Activated CD4-positive, alpha-beta memory T cell treated with anti-CD3 and anti-CD28 coated beads for 36 hours (primary cell): ENCODE results near the gene GLI3. TPM values are rescaled to one million over a fixed set of nuclear protein-coding genes. Genes with fewer than 3 reads are reported as not detected.

Experiments
- CTCF ChIA-PET: fragments of 350-600 bp; sonication (Branson Sonifier 250); formaldehyde crosslinking; loops from one replicate; lab custom pipeline; 2021; ENCODE audit warnings: antibody characterized with exemption, inconsistent platforms; lab: Charles Lee
- POLR2A ChIA-PET: fragments of 350-600 bp; sonication (Branson Sonifier 250); formaldehyde crosslinking; loops from one replicate; lab custom pipeline; 2021; ENCODE audit warnings: antibody characterized with exemption; lab: Charles Lee
- DNase-seq: peaks from one replicate; pipeline ENCODE4 v3.0.0-alpha.2; 2020
- H3K27ac Mint-ChIP-seq: one replicate; pipeline ENCODE4 v1.8.0; 2021; ENCODE audit warnings: mixed read lengths
- H3K27me3 Mint-ChIP-seq: one replicate; pipeline ENCODE4 v1.8.0; 2021; ENCODE audit warnings: mixed read lengths
- H3K36me3 Mint-ChIP-seq: one replicate; pipeline ENCODE4 v1.8.0; 2021; ENCODE audit warnings: mixed read lengths
- H3K4me1 Mint-ChIP-seq: one replicate; pipeline ENCODE4 v1.8.0; 2021; ENCODE audit warnings: low read depth, mixed read lengths
- H3K4me3 Mint-ChIP-seq: one replicate; pipeline ENCODE4 v1.8.0; 2021; ENCODE audit warnings: mild to moderate bottlenecking, mixed read lengths
- H3K9me3 Mint-ChIP-seq: one replicate; pipeline ENCODE4 v1.8.0; 2021; ENCODE audit warnings: mixed read lengths
- intact Hi-C: fragments of 100-400 bp; cut with micrococcal nuclease; formaldehyde crosslinking; loops from one replicate; pipeline ENCODE4 v1.15.1; 2023
- total RNA-seq, 2 experiments: library from RNA; stranded (reverse); gene quantifications; one replicate each; pipeline ENCODE4 v1.2.3, GENCODE V29; 2021

GLI3 gene
- total RNA-seq, 2 experiments from 2014 or later, result 0.02 TPM; not detected in 1

- Mint-ChIP-seq H3K27me3 (peaks cover 11% of the 10 kb centered on the region), H3K36me3 (no peaks in the 10 kb centered on the region), H3K4me3 (no peak overlapping the region), H3K4me1 (no peaks in the 10 kb centered on the region), H3K9me3 (no peaks in the 10 kb centered on the region), H3K27ac (no peak overlapping the region)
- DNase-seq, result no peak
- intact Hi-C loops, result no loop called here
- ChIA-PET CTCF (no interaction called here), POLR2A (no interaction called here)
These were observed 215.4 kb downstream of the GLI3 start for GRCh38 chr7:42021631-42022030.

- H3K36me3 Mint-ChIP-seq, result no peaks in the 10 kb centered on the region
- H3K4me1 Mint-ChIP-seq, result no peaks in the 10 kb centered on the region
- no peak overlapping the region for H3K27ac Mint-ChIP-seq
These were observed 216.9 kb downstream of the GLI3 start for GRCh38 chr7:42020061-42020460.

GRCh38 chr7:42017349-42017986 is 219.5 kb downstream of the GLI3 start:
- peaks cover 10% of the 10 kb centered on the region for H3K9me3 Mint-ChIP-seq
- intact Hi-C loops, result loop anchor here (10.0 kb wide), 1 partner anchor 847 kb away; no protein-coding TSS in a partner anchor
- POLR2A ChIA-PET, result no interaction called here

More at GRCh38 chr7:42020061-42020460, 216.9 kb downstream of the GLI3 start:
- H3K27me3 Mint-ChIP-seq, result peaks cover 12% of the 10 kb centered on the region
- ChIA-PET POLR2A (no interaction called here), CTCF (no interaction called here)
- no peak overlapping the region for H3K4me3 Mint-ChIP-seq
- intact Hi-C loops, result no loop called here
- H3K9me3 Mint-ChIP-seq, result no peaks in the 10 kb centered on the region
- no peak for DNase-seq

GRCh38 chr7:42016517-42016916 is 220.5 kb downstream of the GLI3 start:
- peaks cover 13% of the 10 kb centered on the region for H3K27me3 Mint-ChIP-seq
- no peak overlapping the region for H3K27ac Mint-ChIP-seq
- ChIA-PET CTCF (no interaction called here), POLR2A (no interaction called here)
- DNase-seq, result no peak
- peaks cover 10% of the 10 kb centered on the region for H3K9me3 Mint-ChIP-seq
- H3K4me3 Mint-ChIP-seq, result no peak overlapping the region
- H3K36me3 Mint-ChIP-seq, result no peaks in the 10 kb centered on the region
- intact Hi-C loops, result loop anchor here (10.0 kb wide), 1 partner anchor 848 kb away; no protein-coding TSS in a partner anchor
- no peaks in the 10 kb centered on the region for H3K4me1 Mint-ChIP-seq

More at GRCh38 chr7:42017349-42017986, 219.5 kb downstream of the GLI3 start:
- CTCF ChIA-PET, result no interaction called here
- no peak overlapping the region for H3K4me3 Mint-ChIP-seq
- no peak overlapping the region for H3K27ac Mint-ChIP-seq
- H3K36me3 Mint-ChIP-seq, result no peaks in the 10 kb centered on the region
- no peaks in the 10 kb centered on the region for H3K4me1 Mint-ChIP-seq
- no peak for DNase-seq
- peaks cover 14% of the 10 kb centered on the region for H3K27me3 Mint-ChIP-seq

GRCh38 chr7:42014625-42015618 is 222.1 kb downstream of the GLI3 start:
- intact Hi-C loops, result loop anchor here (10.0 kb wide), 1 partner anchor 850 kb away; no protein-coding TSS in a partner anchor
- Mint-ChIP-seq H3K4me3 (no peak overlapping the region), H3K4me1 (no peaks in the 10 kb centered on the region), H3K9me3 (peaks cover 10% of the 10 kb centered on the region), H3K27ac (no peak overlapping the region), H3K27me3 (peaks cover 12% of the 10 kb centered on the region), H3K36me3 (no peaks in the 10 kb centered on the region)
- ChIA-PET POLR2A (no interaction called here), CTCF (no interaction called here)
- DNase-seq, result peak; percentile 50

GRCh38 chr7:42012786-42013360 is 224.1 kb downstream of the GLI3 start:
- H3K4me3 Mint-ChIP-seq, result no peak overlapping the region
- intact Hi-C loops, result loop anchor here (10.0 kb wide), 1 partner anchor 852 kb away; no protein-coding TSS in a partner anchor
- H3K27me3 Mint-ChIP-seq, result peaks cover 8% of the 10 kb centered on the region
- no peaks in the 10 kb centered on the region for H3K4me1 Mint-ChIP-seq
- ChIA-PET CTCF (no interaction called here), POLR2A (no interaction called here)
- no peak for DNase-seq
- H3K36me3 Mint-ChIP-seq, result no peaks in the 10 kb centered on the region
- no peak overlapping the region for H3K27ac Mint-ChIP-seq
- H3K9me3 Mint-ChIP-seq, result peaks cover 10% of the 10 kb centered on the region

GRCh38 chr7:42012313-42012712 is 224.7 kb downstream of the GLI3 start:
- no peak for DNase-seq
- H3K9me3 Mint-ChIP-seq, result peaks cover 10% of the 10 kb centered on the region
- H3K27me3 Mint-ChIP-seq, result peaks cover 4% of the 10 kb centered on the region
- no peaks in the 10 kb centered on the region for H3K36me3 Mint-ChIP-seq
- no peak overlapping the region for H3K27ac Mint-ChIP-seq
- intact Hi-C loops, result loop anchor here (10.0 kb wide), 1 partner anchor 852 kb away; no protein-coding TSS in a partner anchor
- H3K4me1 Mint-ChIP-seq, result no peaks in the 10 kb centered on the region
- ChIA-PET POLR2A (no interaction called here), CTCF (no interaction called here)
- H3K4me3 Mint-ChIP-seq, result no peak overlapping the region

GRCh38 chr7:42011846-42012245 is 225.2 kb downstream of the GLI3 start:
- DNase-seq, result no peak
- ChIA-PET CTCF (no interaction called here), POLR2A (no interaction called here)
- Mint-ChIP-seq H3K36me3 (no peaks in the 10 kb centered on the region), H3K27me3 (peaks cover 4% of the 10 kb centered on the region), H3K4me3 (no peak overlapping the region), H3K27ac (no peak overlapping the region), H3K4me1 (no peaks in the 10 kb centered on the region), H3K9me3 (peaks cover 10% of the 10 kb centered on the region)
- intact Hi-C loops, result loop anchor here (10.0 kb wide), 1 partner anchor 853 kb away; no protein-coding TSS in a partner anchor

GRCh38 chr7:42010751-42011150 is 226.3 kb downstream of the GLI3 start:
- no peaks in the 10 kb centered on the region for H3K36me3 Mint-ChIP-seq
- no peak overlapping the region for H3K4me3 Mint-ChIP-seq
- no peaks in the 10 kb centered on the region for H3K4me1 Mint-ChIP-seq
- intact Hi-C loops, result loop anchor here (10.0 kb wide), 1 partner anchor 854 kb away; no protein-coding TSS in a partner anchor
- peaks cover 10% of the 10 kb centered on the region for H3K9me3 Mint-ChIP-seq
- no peak overlapping the region for H3K27ac Mint-ChIP-seq
- DNase-seq, result no peak
- POLR2A ChIA-PET, result no interaction called here
- CTCF ChIA-PET, result no interaction called here
- H3K27me3 Mint-ChIP-seq, result peaks cover 2% of the 10 kb centered on the region

GRCh38 chr7:42006801-42007513 is 230.1 kb downstream of the GLI3 start:
- intact Hi-C loops, result no loop called here
- H3K27me3 Mint-ChIP-seq, result no peaks in the 10 kb centered on the region
- ChIA-PET POLR2A (no interaction called here), CTCF (no interaction called here)
- no peak overlapping the region for H3K4me3 Mint-ChIP-seq
- H3K27ac Mint-ChIP-seq, result no peak overlapping the region
- DNase-seq, result no peak
- no peaks in the 10 kb centered on the region for H3K9me3 Mint-ChIP-seq
- H3K4me1 Mint-ChIP-seq, result no peaks in the 10 kb centered on the region
- no peaks in the 10 kb centered on the region for H3K36me3 Mint-ChIP-seq

GRCh38 chr7:42002654-42003053 is 234.4 kb downstream of the GLI3 start:
- intact Hi-C loops, result no loop called here
- H3K36me3 Mint-ChIP-seq, result no peaks in the 10 kb centered on the region
- no peak overlapping the region for H3K27ac Mint-ChIP-seq
- DNase-seq, result no peak
- peaks cover 6% of the 10 kb centered on the region for H3K27me3 Mint-ChIP-seq
- no peak overlapping the region for H3K4me3 Mint-ChIP-seq
- no peaks in the 10 kb centered on the region for H3K9me3 Mint-ChIP-seq
- ChIA-PET POLR2A (no interaction called here), CTCF (no interaction called here)
- no peaks in the 10 kb centered on the region for H3K4me1 Mint-ChIP-seq
